HEK293 (cell line): ENCODE results near the gene DCLK3.

Experiments
- CTCF ChIA-PET: fragments of 350-600 bp; formaldehyde crosslinking; extraction: SDS; loops from one replicate; lab custom pipeline; 2021; ENCODE audit warnings: antibody characterized with exemption; lab: Yijun Ruan, JAX
- POLR2A ChIA-PET: fragments of 300-600 bp; formaldehyde crosslinking; extraction: SDS; loops from one replicate; lab custom pipeline; 2020; ENCODE audit warnings: antibody characterized with exemption, inconsistent platforms; lab: Yijun Ruan, JAX
- H3K27ac ChIP-seq: fragments of 200-500 bp; sonication (Bioruptor generic); 2 replicates; pipeline ENCODE4 v1.5.1; 2014; ENCODE audit warnings: low read depth, low read length, control low read depth, inconsistent platforms; ENCODE audit errors: extremely low read depth
- H3K36me3 ChIP-seq, 2 experiments: fragments of 200-500 bp in 1 of 2; sonication (Bioruptor generic) in 1 of 2; 1 replicate in 1 of 2; 2 replicates in 1 of 2; pipeline ENCODE4 v1.5.1; 2014 to 2017; ENCODE audit warnings: inconsistent platforms in 2 of 2, low read length in 2 of 2; ENCODE audit not compliant: control insufficient read depth in 2 of 2, insufficient read depth in 1 of 2
- H3K4me1 ChIP-seq: fragments of 200-500 bp; sonication (Bioruptor generic); 2 replicates; pipeline ENCODE4 v1.5.1; 2014; ENCODE audit warnings: mild to moderate bottlenecking, low read length, inconsistent platforms; ENCODE audit not compliant: control insufficient read depth, insufficient read depth
- H3K4me3 ChIP-seq: 2 replicates; pipeline ENCODE4 v1.5.1; 2011; ENCODE audit warnings: low read depth, mild to moderate bottlenecking, control low read depth, low read length, moderate library complexity
- H3K9me3 ChIP-seq: fragments of 200-500 bp; sonication (Bioruptor generic); 2 replicates; pipeline ENCODE4 v1.5.1; 2014; ENCODE audit warnings: low read depth, low read length, inconsistent platforms; ENCODE audit not compliant: control insufficient read depth, insufficient read depth
- CTCF ChIP-seq: fragments of 450-650 bp; formaldehyde crosslinking; IDR thresholded peaks from 2 replicates; pipeline ENCODE4 v1.5.1; 2016; ENCODE audit warnings: missing biosample characterization, missing genetic modification characterization
- ELK4 ChIP-seq: IDR thresholded peaks from 2 replicates; pipeline ENCODE4 v1.6.1; 2011; ENCODE audit warnings: mild to moderate bottlenecking, low read depth, low read length, borderline replicate concordance
- GFI1B ChIP-seq: fragments of 450-650 bp; formaldehyde crosslinking; IDR thresholded peaks from 2 replicates; pipeline ENCODE4 v1.5.1; 2016; ENCODE audit warnings: missing biosample characterization, missing genetic modification characterization
- MYNN ChIP-seq: fragments of 450-650 bp; formaldehyde crosslinking; IDR thresholded peaks from 2 replicates; pipeline ENCODE4 v1.5.1; 2016; ENCODE audit warnings: missing biosample characterization, missing genetic modification characterization, borderline replicate concordance
- ZEB2 ChIP-seq: fragments of 450-650 bp; formaldehyde crosslinking; IDR thresholded peaks from 2 replicates; pipeline ENCODE4 v1.5.1; 2016; ENCODE audit warnings: missing biosample characterization, missing genetic modification characterization
- ZFHX2 ChIP-seq: fragments of 450-650 bp; formaldehyde crosslinking; conservative IDR thresholded peaks from 2 replicates; pipeline ENCODE4 v1.5.1; 2016; ENCODE audit warnings: missing biosample characterization, missing genetic modification characterization
- ZFP69B ChIP-seq: fragments of 450-650 bp; formaldehyde crosslinking; IDR thresholded peaks from 2 replicates; pipeline ENCODE4 v1.5.1; 2016; ENCODE audit warnings: missing biosample characterization, missing genetic modification characterization
- ZNF140 ChIP-seq: fragments of 450-650 bp; formaldehyde crosslinking; IDR thresholded peaks from 2 replicates; pipeline ENCODE4 v1.5.1; 2016; ENCODE audit warnings: missing biosample characterization, missing genetic modification characterization
- ZNF148 ChIP-seq: fragments of 450-650 bp; formaldehyde crosslinking; IDR thresholded peaks from 2 replicates; pipeline ENCODE4 v1.5.0; 2017; ENCODE audit warnings: missing biosample characterization, missing genetic modification characterization, borderline replicate concordance
- ZNF184 ChIP-seq: fragments of 450-650 bp; IDR thresholded peaks from 2 replicates; pipeline ENCODE4 v1.5.1; 2018; ENCODE audit warnings: missing biosample characterization, mild to moderate bottlenecking, missing genetic modification characterization
- ZNF19 ChIP-seq: fragments of 450-650 bp; formaldehyde crosslinking; IDR thresholded peaks from 2 replicates; pipeline ENCODE4; 2016; ENCODE audit warnings: missing biosample characterization, missing genetic modification characterization, low read depth
- ZNF211 ChIP-seq: fragments of 450-650 bp; formaldehyde crosslinking; IDR thresholded peaks from 2 replicates; pipeline ENCODE4 v1.5.1; 2016; ENCODE audit warnings: low read depth, missing biosample characterization, missing genetic modification characterization
- ZNF221 ChIP-seq: fragments of 450-650 bp; formaldehyde crosslinking; IDR thresholded peaks from 2 replicates; pipeline ENCODE4 v1.5.1; 2017; ENCODE audit warnings: missing biosample characterization, missing genetic modification characterization, borderline replicate concordance
- ZNF660 ChIP-seq: fragments of 450-650 bp; IDR thresholded peaks from 2 replicates; pipeline ENCODE4 v1.5.1; 2018; ENCODE audit warnings: missing biosample characterization, mild to moderate bottlenecking, missing genetic modification characterization
- ZNF670 ChIP-seq: fragments of 450-650 bp; formaldehyde crosslinking; IDR thresholded peaks from 2 replicates; pipeline ENCODE4 v1.5.1; 2016; ENCODE audit warnings: missing biosample characterization, missing genetic modification characterization, low read depth
- ZNF777 ChIP-seq: fragments of 450-650 bp; formaldehyde crosslinking; IDR thresholded peaks from 2 replicates; pipeline ENCODE4 v1.5.1; 2017; ENCODE audit warnings: missing biosample characterization, missing genetic modification characterization, borderline replicate concordance
- ZNF792 ChIP-seq: fragments of 450-650 bp; formaldehyde crosslinking; IDR thresholded peaks from 2 replicates; pipeline ENCODE4 v1.5.1; 2016; ENCODE audit warnings: missing biosample characterization, missing genetic modification characterization
- TF ChIP-seq, protein P1 (sequence below): fragments of 450-650 bp; formaldehyde crosslinking; optimal IDR thresholded peaks from 2 replicates; pipeline ENCODE3; 2016; ENCODE audit warnings: missing biosample characterization, mild to moderate bottlenecking, missing genetic modification characterization

The DCLK3 gene

DNA sequence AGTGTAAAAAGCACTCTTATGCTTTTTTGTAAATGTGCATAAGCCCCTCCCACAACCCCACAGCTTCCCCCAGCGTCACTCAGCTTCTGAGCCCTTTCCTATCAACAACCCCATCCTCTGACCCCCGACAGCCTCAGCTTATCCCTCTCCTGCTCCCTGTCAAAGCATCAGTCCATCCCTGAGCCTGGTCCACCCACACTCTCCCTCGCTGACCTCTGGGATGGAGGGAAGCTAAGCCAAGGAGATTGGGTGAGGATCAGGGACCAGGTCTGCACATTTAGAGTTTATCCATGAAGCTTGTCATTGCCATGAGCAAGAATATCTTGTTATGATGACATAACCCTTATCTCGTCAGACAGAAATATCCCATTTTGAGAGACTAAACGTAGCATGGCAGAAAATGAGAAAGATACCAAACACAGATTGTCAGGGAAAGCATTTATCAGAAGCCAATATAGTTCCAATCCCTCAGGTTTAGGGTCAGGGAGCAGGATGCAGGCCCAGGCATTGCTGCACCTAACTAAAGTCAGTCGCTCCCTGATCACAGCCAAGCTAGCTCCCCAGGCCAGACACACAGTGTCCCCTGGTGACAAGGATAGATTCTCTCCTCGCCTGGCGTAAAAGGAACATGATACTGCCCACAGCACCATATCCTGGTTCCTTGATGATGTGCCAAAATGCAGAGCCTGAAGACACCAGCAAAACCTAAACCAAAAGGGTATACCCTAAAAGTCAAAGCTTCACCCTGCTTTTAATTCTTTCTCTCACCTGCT, 66.9 kb downstream of the DCLK3 start:
- H3K27ac ChIP-seq = no peak overlapping the region
- no peaks in the 10 kb centered on the region for H3K36me3 ChIP-seq
- no peak for TF ChIP-seq ZNF777
- TF ChIP-seq CTCF (tag by site-specific recombination) = peak; percentile 50
- TF ChIP-seq, all 188 proteins: peak for 1
- Histone ChIP-seq H3K4me1 (no peaks in the 10 kb centered on the region), H3K9me3 (no peaks in the 10 kb centered on the region), H3K4me3 (no peak overlapping the region)
- ChIA-PET CTCF (interaction anchor here (0.8 to 2.3 kb wide), 7 partner anchors 95 to 732 kb away, joined by 3 to 9 read pairs (median 4); no protein-coding TSS in a partner anchor), POLR2A (no interaction called here)

- H3K36me3 ChIP-seq = no peaks in the 10 kb centered on the region
- no peak overlapping the region for H3K27ac ChIP-seq
- no peak overlapping the region for H3K4me3 ChIP-seq
- no peaks in the 10 kb centered on the region for H3K9me3 ChIP-seq
- POLR2A ChIA-PET = no interaction called here
- H3K4me1 ChIP-seq = no peaks in the 10 kb centered on the region
- CTCF ChIA-PET = interaction anchor here (0.7 to 2.3 kb wide), 7 partner anchors 94 to 731 kb away, joined by 3 to 9 read pairs (median 4); no protein-coding TSS in a partner anchor
- TF ChIP-seq ZNF140 (tag by site-specific recombination) = no peak
- TF ChIP-seq ZFP69B (tag by site-specific recombination) = no peak
- TF ChIP-seq ZNF19 (tag by site-specific recombination) = no peak
- no peak for TF ChIP-seq ZNF792 (tag by site-specific recombination)
- TF ChIP-seq, protein P1, sequence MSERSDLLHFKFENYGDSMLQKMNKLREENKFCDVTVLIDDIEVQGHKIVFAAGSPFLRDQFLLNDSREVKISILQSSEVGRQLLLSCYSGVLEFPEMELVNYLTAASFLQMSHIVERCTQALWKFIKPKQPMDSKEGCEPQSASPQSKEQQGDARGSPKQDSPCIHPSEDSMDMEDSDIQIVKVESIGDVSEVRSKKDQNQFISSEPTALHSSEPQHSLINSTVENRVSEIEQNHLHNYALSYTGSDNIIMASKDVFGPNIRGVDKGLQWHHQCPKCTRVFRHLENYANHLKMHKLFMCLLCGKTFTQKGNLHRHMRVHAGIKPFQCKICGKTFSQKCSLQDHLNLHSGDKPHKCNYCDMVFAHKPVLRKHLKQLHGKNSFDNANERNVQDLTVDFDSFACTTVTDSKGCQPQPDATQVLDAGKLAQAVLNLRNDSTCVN (tag by site-specific recombination) = no peak
- no peak for TF ChIP-seq ZNF660 (tag by site-specific recombination)
- TF ChIP-seq MYNN = no peak
- no peak for TF ChIP-seq GFI1B (tag by site-specific recombination)
- no peak for TF ChIP-seq ELK4
- no peak for TF ChIP-seq ZNF221
- no peak for TF ChIP-seq ZNF670 (tag by site-specific recombination)
- TF ChIP-seq ZEB2 (tag by site-specific recombination) = no peak
- no peak for TF ChIP-seq ZFHX2 (tag by site-specific recombination)
These were observed 67.6 kb downstream of the DCLK3 start for GRCh38 chr3:36696799-36697198.

- no peaks in the 10 kb centered on the region for H3K36me3 ChIP-seq
- CTCF ChIA-PET = interaction anchor here (1.8 kb wide), 1 partner anchor 730 kb away, joined by 4 read pairs; no protein-coding TSS in a partner anchor
- H3K27ac ChIP-seq = no peak overlapping the region
- H3K4me1 ChIP-seq = no peaks in the 10 kb centered on the region
- H3K4me3 ChIP-seq = no peak overlapping the region
- POLR2A ChIA-PET = no interaction called here
- TF ChIP-seq ZNF211 (tag by site-specific recombination) = no peak
- TF ChIP-seq ZNF148 = no peak
- TF ChIP-seq ZNF184 = no peak
- no peaks in the 10 kb centered on the region for H3K9me3 ChIP-seq
These were observed 68.6 kb downstream of the DCLK3 start for GRCh38 chr3:36695769-36696137.
